ENCODE results near the gene ADH5. TPM values are rescaled to one million over a fixed set of nuclear protein-coding genes. Genes with fewer than 3 reads are reported as not detected.
"Not testable (repeated sequence)": the region's sequence is repeated elsewhere in the genome, so short reads cannot be mapped to it uniquely, and the experiment has no call there.

ADH5 gene
- total and polyA plus RNA-seq, 4 donors = 90.4 to 190 (median 120) TPM

- WGBS = 97% methylated on average over 1 of the region's 1 CpG
Observed at GRCh38 chr4:99100876-99101275, 12.3 kb upstream of the ADH5 start.

DNA sequence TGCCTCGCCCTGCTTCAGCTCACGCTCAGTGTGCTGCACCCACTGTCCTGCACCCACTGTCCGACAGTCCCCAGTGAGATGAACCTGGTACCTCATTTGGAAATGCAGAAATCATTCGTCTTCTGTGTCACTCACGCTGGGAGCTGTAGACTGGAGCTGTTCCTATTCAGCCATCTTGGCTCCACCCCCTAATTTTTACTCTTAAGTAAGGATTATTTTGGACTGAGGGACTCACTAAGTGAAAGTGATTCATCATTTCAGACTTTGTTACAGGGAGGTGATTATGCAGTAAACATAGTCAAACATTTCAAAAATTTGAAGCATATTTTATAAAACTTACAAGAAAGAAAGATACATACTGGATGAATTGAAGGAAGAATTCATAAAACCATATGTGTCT, 11.2 kb upstream of the ADH5 start:
- H3K9me3 ChIP-seq (ENCODE audit: control insufficient read depth in 4 of 4, low read length in 3 of 4); H3K27me3 ChIP-seq (ENCODE audit: control insufficient read depth in 4 of 4, insufficient read depth in 4 of 4, low read length in 3 of 4); DNase-seq (ENCODE audit: low spot score); H3K27ac ChIP-seq (ENCODE audit: low read depth in 1 of 2, low read length in 2 of 2); H3K36me3 ChIP-seq (ENCODE audit: control insufficient read depth in 4 of 4, insufficient read depth in 3 of 4, low read depth in 1 of 4, low read length in 3 of 4); H3K4me1 ChIP-seq (ENCODE audit: control insufficient read depth in 4 of 4, insufficient read depth in 4 of 4, low read length in 3 of 4); H3K9ac ChIP-seq (ENCODE audit: low read depth in 1 of 2, low read length in 2 of 2); H3K4me3 ChIP-seq (ENCODE audit: low read depth in 1 of 3, low read length in 3 of 3): not testable (repeated sequence)
- 89% methylated on average over 5 of the region's 5 CpGs for WGBS

More at GRCh38 chr4:99100876-99101275, 12.3 kb upstream of the ADH5 start:
- DNase-seq (ENCODE audit: low spot score) = no peak
- Histone ChIP-seq H3K27ac (ENCODE audit: low read depth in 1 of 2, low read length in 2 of 2) (no peak overlapping the region), H3K36me3 (ENCODE audit: control insufficient read depth in 4 of 4, insufficient read depth in 3 of 4, low read depth in 1 of 4, low read length in 3 of 4) (peaks cover 0 to 2% (median 0%) of the 10 kb centered on the region in 4 donors), H3K4me1 (ENCODE audit: control insufficient read depth in 4 of 4, insufficient read depth in 4 of 4, low read length in 3 of 4) (no peaks in the 10 kb centered on the region), H3K9ac (ENCODE audit: low read depth in 1 of 2, low read length in 2 of 2) (no peak overlapping the region), H3K4me3 (ENCODE audit: low read depth in 1 of 3, low read length in 3 of 3) (no peak overlapping the region), H3K9me3 (ENCODE audit: control insufficient read depth in 4 of 4, low read length in 3 of 4) (no peaks in the 10 kb centered on the region), H3K27me3 (ENCODE audit: control insufficient read depth in 4 of 4, insufficient read depth in 4 of 4, low read length in 3 of 4) (no peaks in the 10 kb centered on the region)
- TF ChIP-seq, protein P1, sequence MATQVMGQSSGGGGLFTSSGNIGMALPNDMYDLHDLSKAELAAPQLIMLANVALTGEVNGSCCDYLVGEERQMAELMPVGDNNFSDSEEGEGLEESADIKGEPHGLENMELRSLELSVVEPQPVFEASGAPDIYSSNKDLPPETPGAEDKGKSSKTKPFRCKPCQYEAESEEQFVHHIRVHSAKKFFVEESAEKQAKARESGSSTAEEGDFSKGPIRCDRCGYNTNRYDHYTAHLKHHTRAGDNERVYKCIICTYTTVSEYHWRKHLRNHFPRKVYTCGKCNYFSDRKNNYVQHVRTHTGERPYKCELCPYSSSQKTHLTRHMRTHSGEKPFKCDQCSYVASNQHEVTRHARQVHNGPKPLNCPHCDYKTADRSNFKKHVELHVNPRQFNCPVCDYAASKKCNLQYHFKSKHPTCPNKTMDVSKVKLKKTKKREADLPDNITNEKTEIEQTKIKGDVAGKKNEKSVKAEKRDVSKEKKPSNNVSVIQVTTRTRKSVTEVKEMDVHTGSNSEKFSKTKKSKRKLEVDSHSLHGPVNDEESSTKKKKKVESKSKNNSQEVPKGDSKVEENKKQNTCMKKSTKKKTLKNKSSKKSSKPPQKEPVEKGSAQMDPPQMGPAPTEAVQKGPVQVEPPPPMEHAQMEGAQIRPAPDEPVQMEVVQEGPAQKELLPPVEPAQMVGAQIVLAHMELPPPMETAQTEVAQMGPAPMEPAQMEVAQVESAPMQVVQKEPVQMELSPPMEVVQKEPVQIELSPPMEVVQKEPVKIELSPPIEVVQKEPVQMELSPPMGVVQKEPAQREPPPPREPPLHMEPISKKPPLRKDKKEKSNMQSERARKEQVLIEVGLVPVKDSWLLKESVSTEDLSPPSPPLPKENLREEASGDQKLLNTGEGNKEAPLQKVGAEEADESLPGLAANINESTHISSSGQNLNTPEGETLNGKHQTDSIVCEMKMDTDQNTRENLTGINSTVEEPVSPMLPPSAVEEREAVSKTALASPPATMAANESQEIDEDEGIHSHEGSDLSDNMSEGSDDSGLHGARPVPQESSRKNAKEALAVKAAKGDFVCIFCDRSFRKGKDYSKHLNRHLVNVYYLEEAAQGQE (IDR thresholded peaks at IDR 0.05) = no peak
- TF ChIP-seq, protein P2, sequence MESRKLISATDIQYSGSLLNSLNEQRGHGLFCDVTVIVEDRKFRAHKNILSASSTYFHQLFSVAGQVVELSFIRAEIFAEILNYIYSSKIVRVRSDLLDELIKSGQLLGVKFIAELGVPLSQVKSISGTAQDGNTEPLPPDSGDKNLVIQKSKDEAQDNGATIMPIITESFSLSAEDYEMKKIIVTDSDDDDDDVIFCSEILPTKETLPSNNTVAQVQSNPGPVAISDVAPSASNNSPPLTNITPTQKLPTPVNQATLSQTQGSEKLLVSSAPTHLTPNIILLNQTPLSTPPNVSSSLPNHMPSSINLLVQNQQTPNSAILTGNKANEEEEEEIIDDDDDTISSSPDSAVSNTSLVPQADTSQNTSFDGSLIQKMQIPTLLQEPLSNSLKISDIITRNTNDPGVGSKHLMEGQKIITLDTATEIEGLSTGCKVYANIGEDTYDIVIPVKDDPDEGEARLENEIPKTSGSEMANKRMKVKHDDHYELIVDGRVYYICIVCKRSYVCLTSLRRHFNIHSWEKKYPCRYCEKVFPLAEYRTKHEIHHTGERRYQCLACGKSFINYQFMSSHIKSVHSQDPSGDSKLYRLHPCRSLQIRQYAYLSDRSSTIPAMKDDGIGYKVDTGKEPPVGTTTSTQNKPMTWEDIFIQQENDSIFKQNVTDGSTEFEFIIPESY (IDR thresholded peaks at IDR 0.05) = no peak
- no peak for TF ChIP-seq FOXA1 (IDR thresholded peaks at IDR 0.05)
- no peak for TF ChIP-seq RAD21 (IDR thresholded peaks at IDR 0.05)
- TF ChIP-seq CTCF (IDR thresholded peaks at IDR 0.05; ENCODE audit: low read depth, low read length, missing input control) = no peak
- no peak for TF ChIP-seq NR2F2 (IDR thresholded peaks at IDR 0.05)
- TF ChIP-seq HNF4A (conservative IDR thresholded peaks at IDR 0.05) = no peak
- no peak for TF ChIP-seq YY1 (IDR thresholded peaks at IDR 0.05)
- no peak for TF ChIP-seq RXRA (IDR thresholded peaks at IDR 0.05)
- no peak for TF ChIP-seq TAF1 (conservative IDR thresholded peaks at IDR 0.05)
- TF ChIP-seq ATF3 (IDR thresholded peaks at IDR 0.05) = no peak
- no peak for TF ChIP-seq EGR1 (IDR thresholded peaks at IDR 0.05; ENCODE audit: low read depth in 2 of 2)
- no peak for TF ChIP-seq FOXA2 (IDR thresholded peaks at IDR 0.05)
- TF ChIP-seq JUND (IDR thresholded peaks at IDR 0.05) = no peak
- TF ChIP-seq, protein P3, sequence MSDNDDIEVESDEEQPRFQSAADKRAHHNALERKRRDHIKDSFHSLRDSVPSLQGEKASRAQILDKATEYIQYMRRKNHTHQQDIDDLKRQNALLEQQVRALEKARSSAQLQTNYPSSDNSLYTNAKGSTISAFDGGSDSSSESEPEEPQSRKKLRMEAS (IDR thresholded peaks at IDR 0.05) = no peak

Measured in liver (tissue), 9 donors.